CD4-positive, alpha-beta T cell treated with Interleukin-12 subunit alpha and Interleukin-12 subunit beta, for 1 hour (primary cell): ENCODE data around the gene ZNF354C.

Experiments
- DNase-seq: peaks from one replicate; pipeline ENCODE4 v3.0.0-alpha.2; 2020

Gene ZNF354C

DNA sequence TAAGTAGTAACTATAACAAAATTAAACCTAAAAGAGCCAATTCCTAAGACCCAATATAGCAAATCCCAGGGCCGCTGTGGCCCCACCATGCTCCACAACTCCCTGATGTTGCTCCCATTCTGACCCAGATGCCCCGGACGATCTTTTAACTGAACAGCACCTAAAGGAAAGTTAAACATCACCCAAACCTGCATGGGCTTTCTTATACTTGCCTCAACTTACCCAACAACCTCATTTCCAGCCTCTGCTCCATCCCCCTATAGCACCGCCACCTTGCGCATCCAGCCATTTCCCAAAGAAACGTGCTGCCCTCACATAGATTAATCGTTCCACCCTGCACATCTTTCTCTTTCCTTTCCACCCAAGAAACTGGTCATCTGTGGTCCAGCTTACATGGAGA, 54.6 kb downstream of the ZNF354C start:
- DNase-seq = no peak

DNA sequence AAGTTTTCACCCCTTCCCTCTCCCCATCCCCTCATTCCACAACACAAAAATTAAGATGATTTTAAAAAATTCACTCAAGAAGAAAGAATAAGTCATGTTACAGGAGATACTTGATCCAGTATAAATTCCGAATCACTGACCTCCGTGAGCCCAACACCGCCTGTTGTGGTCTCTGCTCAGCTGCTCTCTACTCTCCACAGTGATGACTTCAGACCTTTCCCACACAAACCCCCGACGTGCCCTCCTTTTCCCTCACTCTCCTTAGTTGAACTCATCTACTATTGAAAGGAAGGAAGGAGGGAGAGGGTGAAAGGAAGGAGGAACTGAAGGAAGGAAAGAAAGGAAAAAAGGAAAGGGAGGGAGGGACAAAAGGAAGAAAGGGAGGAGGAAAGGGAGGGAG, 55.1 kb downstream of the ZNF354C start:
- no peak for DNase-seq

DNA sequence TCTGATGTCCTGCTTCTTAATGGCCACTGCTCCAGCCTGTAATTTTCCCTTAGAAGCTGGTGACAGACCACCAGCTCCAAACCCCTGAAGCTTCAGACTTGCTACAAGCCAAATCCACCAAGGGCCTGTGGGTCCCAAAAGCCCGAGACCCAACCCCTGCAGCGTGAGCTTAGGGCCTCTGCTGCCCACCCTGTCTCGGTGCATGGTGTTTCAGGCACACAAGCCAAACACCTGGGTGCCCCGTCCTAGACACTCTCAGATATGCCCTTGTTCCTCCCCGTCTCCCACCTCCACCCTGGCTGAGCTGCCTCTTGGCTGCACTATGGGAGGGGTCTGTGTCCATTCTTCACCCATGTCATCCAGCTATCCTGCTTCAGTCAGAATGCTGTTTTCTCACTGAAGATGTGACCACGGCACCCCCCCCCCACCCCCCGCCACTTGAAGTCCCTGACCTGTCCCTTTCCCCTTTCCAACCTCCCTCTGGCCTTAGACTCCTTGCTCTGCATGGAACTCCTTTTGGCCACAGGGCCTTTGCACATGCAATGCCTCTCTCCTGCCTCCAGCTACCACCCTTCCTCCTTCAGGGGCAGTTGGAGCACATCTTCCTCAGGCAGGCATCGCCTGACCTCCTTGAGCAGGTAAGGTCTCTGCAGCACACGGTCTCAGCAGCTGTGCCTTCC, 55.8 kb downstream of the ZNF354C start:
- DNase-seq = no peak

DNA sequence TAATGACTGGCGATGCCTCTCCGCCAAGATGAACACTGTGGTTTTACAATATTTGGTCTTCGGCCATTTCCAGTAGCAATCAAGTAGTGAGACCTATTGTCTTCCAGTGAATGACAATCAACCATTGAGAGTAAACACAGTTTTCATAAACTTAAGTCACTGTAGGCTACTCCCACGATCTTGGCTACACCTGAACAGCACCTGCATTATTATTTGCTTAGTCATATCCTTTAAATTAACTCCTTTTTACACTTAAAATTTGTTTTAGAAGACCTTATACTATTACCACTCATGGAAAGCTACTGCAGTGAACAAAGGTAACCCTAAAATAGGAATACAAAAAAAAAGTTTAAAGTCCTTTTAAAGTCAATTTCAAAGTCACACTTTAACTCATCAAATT, 58.2 kb downstream of the ZNF354C start:
- DNase-seq = no peak

DNA sequence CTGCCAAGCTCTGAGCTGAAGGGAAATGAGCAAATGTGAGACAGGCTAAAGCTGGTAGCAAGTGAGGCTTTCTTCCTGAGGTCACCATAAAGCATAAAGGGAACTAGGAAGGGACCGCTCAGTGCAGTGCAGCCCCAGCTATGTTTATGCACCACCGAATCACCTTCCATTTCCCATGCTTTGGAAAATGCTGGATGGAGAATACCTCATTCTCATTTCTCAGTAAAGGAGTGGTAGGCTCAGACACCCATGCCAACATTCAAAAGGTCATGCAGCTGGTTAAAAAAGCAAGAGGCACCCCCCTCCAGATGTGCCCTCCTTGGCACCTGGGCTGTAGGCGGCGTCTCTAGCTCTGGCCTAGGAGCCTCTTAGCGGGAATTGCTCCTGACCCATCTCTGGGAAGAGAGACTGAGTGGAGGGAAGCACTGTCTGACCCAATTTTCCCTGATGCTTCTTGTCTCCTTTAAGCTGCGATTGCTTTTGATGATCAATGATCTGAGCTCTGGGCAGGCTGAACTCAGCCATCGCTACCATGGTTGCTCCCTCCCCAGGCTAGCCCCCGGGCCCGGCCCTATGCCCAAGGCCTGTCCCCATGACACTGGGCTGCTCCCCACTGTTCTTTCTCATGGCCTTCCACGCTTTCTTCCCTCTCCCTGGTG, 58.7 kb downstream of the ZNF354C start:
- DNase-seq = no peak

DNA sequence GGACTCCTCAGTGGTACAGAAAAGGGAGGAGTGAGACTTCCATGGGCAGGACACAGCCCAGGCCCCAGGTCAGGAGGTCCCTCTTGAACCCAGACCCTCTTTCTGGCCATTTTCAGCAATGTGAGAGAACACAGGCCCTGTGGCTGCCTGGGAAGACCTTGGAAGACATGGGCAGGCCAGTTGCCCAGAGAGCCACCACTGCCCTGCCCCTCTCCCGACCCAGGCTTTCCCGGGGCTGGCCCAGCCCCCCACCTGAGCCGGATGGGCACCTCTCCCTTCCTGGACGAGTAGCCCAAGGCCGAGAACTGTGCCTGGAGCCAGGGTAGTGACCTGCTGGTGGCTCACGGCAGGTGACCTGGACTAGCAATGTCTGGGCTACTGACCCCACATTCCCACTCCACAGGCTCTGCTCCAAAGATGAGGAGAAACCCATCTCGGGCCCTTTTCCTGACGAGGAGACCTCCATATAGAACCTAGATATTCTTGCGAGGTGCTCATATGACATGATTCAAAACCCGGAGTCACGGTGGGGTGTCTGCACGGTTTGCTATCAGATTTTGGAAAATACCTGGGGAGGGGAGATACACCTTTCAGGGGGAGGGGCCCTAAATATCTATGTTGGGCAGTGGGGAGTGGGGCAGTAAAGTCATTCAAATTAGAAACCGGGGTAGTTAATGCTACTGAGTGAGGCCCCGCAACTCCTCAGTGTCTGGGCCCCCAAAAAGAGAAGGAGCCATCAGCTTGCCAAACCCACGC, 59.4 kb downstream of the ZNF354C start:
- DNase-seq = no peak

DNA sequence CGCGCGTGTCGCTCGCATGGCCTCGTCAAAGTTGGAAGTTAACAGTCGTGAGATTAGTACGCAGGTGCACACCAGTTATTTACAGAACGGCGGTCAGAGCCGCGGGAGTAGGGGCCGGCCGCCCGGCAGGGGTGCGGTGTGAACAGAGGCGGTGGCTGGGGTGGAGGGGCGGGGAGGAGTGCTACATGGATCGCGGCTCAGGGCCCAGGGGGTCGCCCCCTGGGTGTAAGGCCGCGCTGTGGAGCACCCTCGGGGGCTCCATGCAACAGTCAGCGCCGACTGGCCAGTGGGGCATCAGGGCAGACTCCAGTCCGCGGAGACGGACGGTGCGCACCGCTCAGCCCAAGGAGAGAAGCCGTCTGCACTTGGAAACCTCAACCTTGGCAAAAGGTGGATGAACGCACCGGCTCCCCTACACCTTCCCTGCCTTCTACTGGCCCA, 60.3 kb downstream of the ZNF354C start:
- DNase-seq = no peak

DNA sequence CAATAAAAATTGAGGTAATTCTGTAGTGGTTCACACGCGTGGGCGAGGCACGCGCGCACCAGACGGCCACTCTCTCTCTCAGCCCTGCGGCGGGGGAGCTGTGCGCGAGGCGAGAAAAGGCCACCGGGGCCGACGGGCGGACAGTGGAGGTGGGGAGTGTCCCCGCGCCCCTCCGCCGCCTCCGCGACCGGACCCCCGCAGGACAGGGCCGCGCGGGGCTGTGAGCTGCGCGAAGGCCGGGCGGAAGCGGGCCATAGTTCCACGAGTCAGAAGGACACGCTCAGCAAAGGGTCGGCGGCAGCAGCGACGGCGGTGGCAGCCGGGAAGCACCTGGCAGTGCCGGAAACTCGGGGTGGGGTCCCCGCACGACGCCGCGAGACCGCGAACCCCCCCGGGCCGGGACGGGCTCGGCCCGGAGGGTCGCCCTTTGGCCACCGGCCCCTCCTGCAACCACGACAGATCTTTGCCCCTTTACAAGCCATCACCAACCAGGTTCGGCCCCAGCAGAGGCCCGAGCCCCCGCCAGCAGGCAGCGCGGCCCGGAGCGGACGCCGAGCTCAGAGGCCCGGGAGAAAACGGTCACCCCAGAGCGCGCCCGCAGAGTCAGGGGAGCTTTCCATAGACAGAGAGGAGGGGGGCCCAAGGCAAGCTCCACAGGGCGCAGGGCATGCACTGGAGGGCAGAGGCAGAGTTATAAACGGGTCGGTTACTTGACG, 60.9 kb downstream of the ZNF354C start:
- DNase-seq = no peak

DNA sequence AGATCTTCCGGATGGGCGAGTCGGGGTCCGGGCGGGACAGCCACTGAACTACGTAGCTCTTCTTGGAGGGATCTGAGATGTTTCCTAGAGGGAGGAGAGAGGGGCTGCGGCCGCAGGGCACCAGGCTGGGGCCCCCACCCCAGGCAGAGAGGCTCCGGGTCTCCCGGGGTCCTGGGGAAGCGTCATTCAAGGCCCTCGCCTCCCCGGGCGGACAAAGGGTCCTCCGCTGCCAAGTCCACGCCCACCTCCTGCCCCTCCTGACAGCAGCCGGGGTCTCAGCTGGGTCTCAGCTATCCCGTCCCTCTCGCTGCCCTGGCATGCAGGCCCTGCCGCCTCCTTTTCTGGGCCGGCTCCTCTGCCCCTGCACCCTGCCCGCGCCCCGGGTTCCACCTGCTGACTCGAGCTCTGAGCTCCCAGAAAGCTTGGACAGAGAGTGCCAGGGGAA, 61.5 kb downstream of the ZNF354C start:
- DNase-seq = no peak

DNA sequence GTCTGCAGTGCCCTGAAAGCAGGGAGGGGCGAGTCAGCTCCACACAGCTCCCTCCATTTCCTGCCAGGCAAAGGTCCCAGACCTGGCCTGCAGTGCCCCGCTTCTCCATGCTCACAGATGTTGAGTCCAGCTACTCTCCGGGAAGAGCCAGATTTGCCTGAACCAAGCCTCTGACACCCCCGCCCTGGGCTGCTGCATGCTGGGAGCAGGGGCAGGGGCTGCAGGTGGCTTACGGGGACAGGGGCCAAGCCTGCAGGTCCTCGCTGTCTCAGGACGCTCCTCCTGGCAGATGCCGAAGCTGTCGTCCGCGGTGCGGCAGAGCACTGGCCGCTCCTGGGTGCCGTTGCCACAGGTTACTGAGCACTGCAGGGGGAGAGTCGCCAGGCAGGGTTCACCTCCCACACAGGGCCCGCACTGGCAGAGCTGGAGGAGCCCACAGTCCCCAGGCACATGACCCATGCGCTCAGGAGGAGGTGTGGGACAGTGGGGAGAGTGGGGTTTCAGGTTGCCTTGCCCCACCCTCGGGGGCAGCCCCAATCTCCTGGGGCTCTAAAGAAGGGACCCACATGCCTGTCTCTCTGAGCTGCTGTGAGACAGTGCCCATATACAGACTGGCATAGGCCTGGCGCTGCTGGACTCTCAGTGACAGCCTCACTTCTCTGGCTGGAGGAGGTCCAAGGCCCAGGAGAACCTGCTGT, 62.4 kb downstream of the ZNF354C start:
- no peak for DNase-seq

DNA sequence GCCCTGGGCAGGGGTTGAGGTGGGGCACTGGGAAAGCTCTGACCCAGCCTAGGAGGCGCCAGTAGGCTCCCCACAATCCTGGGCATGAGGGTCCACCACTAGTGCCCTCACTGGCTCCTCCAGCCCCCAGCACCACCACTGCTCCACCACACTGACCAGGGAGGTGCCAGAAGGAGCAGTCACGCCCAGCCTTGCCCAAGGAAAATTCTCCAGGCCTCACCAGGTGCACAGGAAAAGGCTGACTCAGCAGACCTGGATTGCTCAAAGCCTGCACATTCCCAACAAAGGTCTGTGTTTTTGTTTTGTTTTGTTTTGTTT, 62.9 kb downstream of the ZNF354C start:
- no peak for DNase-seq

DNA sequence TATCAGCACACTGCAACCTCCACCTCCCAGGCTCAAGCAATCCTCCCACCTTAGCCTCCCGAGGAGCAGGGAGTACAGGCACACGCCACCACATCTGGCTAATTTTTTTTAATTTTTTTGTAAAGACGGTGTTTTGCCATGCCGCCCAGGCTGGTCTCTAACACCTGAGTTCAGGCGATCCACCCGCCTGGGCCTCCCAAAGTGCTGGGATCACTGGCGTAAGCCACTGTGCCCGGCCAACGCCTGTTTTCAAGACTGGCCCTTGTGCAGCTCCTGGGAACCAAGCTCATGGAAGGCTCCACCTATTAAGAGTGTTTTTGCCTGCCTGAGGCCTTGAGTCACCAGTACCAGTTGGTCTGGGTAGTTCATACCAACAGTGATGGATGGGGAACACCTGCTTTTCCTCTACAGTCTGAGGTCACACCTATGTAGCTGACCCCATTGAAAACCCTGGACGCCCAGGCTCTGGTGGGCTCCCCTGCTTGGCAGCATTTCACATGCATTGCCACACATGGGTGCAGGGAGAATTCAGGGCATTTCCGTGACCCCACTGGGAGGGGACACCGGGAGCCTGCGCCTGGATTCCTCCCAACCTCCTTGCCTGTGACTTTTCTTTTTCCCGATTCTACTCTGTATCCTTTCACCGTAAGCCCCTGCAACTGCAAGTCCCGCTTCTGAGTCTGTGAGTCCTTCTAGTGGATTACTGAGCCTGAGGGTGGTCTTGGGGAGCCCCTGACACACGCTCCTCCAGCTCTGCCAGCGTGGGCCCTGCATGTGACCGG, 63.5 kb downstream of the ZNF354C start:
- DNase-seq = no peak

DNA sequence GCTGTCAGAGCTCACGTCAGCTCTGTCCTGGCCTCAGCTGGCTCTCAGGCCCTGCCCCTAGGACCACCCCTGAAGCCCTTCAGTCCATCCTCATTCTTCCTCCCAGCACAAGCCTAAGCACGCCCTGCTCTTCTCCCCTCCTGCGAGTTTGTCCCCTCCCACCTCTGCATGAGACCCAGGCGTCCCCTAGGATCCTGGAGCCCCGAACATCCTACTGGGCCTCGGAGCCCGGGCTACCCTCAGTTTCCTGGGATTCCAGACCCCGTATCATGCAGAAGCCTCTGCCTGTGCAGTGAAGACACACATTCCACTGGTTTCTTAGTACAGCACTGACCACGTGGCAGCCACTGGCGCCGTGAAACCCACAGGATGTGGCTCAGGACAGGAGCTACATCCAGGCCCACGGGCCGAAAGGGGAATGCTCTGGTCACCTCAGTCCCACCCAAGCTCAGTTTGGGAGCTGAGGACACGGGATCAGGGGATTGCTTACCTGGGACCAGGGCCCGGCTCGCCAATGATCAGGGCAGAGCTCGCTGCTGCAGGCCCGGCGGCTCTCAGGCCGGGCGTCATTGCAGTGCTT, 64.2 kb downstream of the ZNF354C start:
- no peak for DNase-seq

DNA sequence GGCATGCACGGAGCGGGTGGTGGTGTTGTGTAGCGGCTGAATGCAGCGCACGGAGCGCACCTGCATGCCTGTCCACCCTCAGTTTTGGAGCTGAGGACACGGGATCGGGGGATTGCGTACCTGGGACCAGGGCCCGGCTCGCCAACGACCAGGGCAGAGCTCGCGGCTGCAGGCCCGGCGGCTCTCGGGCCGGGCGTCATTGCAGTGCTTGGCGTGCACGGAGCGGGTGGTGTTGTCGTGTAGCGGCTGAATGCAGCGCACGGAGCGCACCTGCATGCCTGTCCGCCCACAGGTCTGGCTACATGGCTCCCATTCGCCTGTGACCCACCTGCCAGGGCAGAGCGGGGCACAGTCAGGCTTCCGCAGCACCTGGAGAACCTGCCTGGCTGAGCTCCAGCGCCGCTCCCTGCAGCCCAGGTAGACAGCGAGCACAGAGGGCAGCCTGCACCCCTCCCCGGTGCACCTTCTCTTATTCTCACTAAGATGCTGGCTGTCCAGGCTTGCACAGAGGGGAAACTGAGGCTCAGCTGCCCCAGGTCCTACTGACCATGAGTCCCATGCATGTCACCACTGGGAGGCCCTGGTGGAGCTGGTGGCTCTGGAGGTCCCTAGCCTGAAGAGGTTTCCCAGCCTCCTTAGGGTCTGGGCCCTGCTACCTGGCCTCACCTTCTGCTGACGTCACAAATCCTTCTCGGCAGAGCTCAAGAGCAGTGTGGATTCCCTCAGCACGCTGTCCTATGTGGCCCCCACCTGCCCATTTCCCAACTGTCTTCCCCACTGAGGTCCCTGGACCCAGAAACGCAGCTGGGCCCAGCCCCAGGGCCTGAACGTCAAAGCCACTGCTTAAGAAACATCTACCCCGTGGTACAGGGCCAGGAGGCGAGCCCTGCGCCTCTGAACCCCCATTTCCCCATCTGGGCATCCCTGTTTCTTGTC, 64.9 kb downstream of the ZNF354C start:
- no peak for DNase-seq

DNA sequence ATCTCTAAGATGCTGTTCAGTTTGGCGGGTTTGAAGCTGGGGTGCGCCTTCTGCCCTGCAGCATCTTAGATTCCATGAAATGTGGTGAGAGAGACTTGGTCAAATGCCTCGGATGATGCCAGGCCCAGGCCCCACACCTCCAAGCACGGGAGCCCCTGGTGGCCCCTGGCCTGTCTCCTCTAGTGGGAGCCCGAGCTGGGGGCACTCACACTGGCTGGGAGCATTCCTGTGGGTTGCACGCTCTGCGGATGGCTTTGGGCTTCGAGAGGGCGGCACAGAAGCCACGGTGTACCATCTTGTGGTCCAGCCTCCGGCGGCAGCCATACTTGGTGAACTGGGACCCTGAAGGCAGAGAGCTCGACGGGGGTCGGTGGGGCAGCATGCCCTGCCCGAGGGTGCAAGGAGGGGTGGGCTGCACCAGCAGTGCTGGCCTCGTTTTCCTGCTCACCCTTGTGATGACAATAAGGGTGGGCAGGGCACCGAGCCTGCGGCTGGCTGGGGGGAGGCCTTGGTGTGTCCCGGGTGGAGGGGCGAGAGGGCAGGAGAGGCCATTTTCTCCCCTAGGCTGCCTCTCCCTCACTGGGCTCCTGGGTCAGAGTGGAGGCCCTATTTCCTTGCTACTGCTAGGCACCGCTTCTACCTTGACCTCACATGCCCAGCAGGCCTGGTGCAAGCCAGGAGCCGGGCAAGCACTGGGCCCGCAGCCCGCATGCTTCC, 65.8 kb downstream of the ZNF354C start:
- no peak for DNase-seq

DNA sequence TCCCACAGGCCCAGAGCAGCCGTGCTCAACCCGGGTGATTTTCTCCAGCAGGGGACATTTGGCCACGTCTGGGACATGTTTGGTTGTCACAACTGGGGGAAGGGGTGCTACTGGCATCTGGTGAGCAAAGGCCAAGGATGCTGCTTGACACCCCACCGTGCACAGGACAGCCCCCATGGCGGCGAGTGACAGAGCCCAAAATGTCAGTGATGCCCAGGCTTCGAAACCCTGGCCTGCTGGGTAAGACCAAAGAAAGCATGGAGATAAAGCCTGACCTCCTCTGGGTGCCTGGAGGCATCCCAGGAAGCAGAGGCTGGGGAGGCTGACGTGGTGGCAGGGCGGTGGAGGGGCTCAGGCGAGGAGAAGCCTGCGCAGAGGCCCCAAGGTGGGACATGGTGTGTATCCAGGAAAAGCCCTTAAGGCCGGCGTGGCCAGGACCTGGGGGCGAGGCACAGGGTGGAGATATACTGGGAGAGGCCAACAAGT, 66.4 kb downstream of the ZNF354C start:
- no peak for DNase-seq

DNA sequence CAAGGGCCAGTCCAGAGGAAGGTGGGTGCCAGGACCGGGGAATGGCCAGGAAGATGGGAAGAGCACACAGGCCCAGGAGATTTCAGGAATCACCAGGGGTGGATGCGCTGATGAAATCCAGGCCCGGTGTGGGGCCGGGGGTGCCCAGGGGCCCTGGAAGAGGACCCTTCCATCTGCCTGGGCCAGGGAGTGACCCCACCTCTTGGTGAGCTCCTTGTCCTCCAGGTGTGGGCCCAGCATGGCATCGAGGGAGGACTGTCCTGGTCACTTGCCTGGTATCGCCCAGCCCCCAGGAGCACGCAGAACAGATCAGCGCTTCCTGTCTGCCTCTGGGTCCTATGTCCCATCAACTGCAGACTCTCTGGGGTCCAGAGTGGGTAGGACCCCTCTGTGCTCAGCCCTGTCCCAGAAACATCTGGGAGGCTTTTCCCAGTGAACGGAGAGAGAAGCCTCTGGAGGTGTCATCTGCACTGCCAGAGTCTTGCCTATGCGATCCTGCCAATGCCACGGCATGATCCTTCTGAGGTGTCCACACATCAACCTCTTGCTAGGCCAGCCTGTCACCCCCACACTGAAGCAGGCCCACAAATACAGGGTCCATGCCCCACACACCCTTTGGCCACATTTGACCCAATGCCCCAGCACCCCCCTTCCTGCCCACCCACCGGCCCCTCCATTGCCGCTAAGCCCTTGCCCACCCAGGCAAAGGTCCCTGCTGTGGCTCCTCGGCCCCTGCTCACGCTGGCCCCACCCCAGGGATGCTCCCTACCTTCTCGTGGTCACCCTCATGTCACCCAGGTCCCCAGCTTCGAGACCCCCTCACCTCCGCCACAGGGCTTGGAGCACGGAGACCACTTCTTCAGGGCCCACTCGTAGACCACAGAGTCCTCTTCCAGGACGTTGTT, 67.2 kb downstream of the ZNF354C start:
- no peak for DNase-seq

DNA sequence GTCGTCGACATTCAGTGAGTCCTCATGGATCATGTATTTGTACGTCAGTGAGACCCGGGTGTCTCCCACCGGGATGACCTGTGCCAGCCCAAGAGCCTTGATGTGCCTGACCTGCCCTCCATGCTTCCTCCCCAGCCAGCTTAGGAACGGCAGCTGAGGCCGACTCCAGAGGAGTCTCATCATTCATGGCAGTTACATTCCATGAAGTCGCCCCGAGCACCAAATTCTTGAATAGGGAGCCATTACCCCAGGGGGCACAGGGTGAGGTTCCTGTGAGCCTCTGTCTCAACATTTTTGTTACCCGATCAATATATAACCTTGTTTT, 67.8 kb downstream of the ZNF354C start:
- DNase-seq = no peak

DNA sequence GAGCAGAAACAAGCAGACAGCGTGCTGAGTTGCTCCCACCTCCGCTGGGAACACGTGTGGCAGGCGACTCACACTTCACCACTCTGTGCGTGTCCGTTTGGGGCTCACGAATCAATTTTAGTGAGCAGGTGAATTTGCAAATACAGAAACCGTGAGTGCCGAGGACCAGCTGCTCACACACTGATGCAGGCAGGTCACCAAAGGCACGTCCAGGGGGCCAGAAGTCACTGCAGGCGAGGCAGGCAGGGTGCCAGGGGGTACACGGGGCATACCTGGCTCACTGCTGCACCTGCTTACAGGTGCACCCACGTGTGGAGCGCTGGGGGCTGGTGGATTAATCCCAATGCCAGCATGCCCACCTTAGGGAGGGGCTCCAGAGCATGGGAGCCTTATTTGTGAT, 68.8 kb downstream of the ZNF354C start:
- DNase-seq = no peak
